ENCODE results near the gene MRPL1. TPM values are rescaled to one million over a fixed set of nuclear protein-coding genes. Genes with fewer than 3 reads are reported as not detected.

Gene MRPL1
- total RNA-seq, 1 donor from 2014 or later = 6.2 TPM

DNA sequence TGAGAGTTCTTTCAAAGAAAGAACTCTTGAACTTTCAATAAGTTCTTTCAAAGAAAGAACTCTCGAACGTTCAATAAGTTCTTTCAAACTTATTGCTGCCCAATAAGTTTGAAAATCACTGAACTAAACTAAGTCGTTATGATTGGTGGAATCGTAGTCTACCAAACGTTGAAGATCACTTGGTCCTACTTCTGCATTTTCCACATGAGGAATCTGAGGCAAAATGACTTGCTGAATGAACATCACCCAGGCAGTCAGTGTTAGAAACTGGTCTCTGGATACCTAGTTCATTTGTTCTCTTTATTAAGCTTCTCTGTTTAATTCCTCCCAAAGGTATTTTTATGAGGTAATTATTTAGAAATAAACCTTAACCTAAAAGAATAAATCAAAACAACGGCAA lies 36.4 kb upstream of the MRPL1 start:
- Histone ChIP-seq H3K4me3 (no peak overlapping the region), H3K27me3 (no peaks in the 10 kb centered on the region), H3K9me3 (no peaks in the 10 kb centered on the region), H3K36me3 (no peaks in the 10 kb centered on the region), H3K27ac (no peak overlapping the region), H3K4me1 (peaks cover 0 to 7% of the 10 kb centered on the region in 2 donors)
- intact Hi-C loops (cut with DNase I) = no loop called here
- no peak for DNase-seq (ENCODE audit: low spot score in 2 of 2)
- TF ChIP-seq CTCF (IDR thresholded peaks at IDR 0.05) = no peak

DNA sequence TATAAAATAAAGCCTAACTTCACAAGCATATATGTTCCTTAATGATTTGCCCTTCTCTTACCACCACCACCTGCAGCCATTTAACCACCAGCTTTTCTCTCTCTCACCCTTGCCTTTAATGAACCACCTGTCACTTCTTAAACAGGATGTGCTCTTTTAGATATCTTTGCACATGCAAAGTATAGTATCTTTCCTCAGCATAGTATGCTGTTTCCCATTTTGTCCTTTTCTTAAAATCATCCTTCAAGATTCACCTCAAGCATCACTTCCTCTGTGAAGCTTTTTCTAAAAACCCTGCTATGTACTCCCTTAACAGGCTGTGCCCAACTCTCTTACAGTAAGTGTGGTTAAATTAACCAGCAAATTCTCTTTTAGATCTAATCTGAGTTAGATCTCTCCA lies 35.3 kb upstream of the MRPL1 start:
- no peak for TF ChIP-seq CTCF (IDR thresholded peaks at IDR 0.05)

DNA sequence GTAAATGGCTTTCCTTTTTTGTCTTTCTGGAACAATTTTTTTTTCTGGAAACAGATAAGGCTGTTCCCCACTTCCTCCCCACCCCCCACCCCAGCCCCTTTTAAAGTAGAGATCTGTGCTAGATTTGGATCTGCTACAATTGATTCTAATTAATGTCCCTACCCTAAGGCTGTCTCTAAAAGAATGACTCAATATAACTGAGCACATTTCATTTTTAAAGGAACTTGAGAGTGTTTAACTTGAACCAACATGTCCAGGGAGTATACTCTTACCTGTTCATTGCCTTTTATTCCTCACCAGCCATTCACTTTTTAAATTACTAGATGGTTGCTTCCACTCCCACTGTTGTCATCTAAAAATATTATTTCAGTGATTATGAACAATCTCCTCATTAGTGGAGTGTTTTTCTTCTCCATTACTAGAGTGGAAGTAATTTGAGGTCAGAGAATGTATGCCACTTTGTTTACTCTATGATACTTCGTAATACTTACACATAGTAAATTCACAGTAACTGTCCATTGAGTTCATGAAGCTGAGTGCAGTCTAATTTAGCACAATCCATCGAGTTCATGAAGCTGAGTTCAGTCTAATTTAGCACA lies 29.4 kb upstream of the MRPL1 start:
- no peak overlapping the region for H3K27ac ChIP-seq
- no peak for DNase-seq (ENCODE audit: low spot score in 2 of 2)
- no peak for TF ChIP-seq CTCF (IDR thresholded peaks at IDR 0.05)
- intact Hi-C loops (cut with DNase I) = no loop called here
- no peaks in the 10 kb centered on the region for H3K36me3 ChIP-seq
- no peaks in the 10 kb centered on the region for H3K27me3 ChIP-seq
- no peak overlapping the region for H3K4me3 ChIP-seq
- no peaks in the 10 kb centered on the region for H3K9me3 ChIP-seq
- no peaks in the 10 kb centered on the region for H3K4me1 ChIP-seq

More for the DNA sequence above, 35.3 kb upstream of the MRPL1 start:
- no peak for DNase-seq (ENCODE audit: low spot score in 2 of 2)
- Histone ChIP-seq H3K27ac (no peak overlapping the region), H3K36me3 (no peaks in the 10 kb centered on the region), H3K4me3 (no peak overlapping the region), H3K4me1 (no peaks in the 10 kb centered on the region), H3K9me3 (no peaks in the 10 kb centered on the region), H3K27me3 (no peaks in the 10 kb centered on the region)
- intact Hi-C loops (cut with DNase I) = no loop called here

GRCh38 chr4:77834403-77834802 lies 28.2 kb upstream of the MRPL1 start:
- no peak for DNase-seq (ENCODE audit: low spot score in 2 of 2)
- intact Hi-C loops (cut with DNase I) = no loop called here
- H3K27me3 ChIP-seq = no peaks in the 10 kb centered on the region
- H3K4me1 ChIP-seq = no peaks in the 10 kb centered on the region
- H3K27ac ChIP-seq = no peak overlapping the region
- H3K36me3 ChIP-seq = no peaks in the 10 kb centered on the region
- TF ChIP-seq CTCF (IDR thresholded peaks at IDR 0.05) = no peak
- no peak overlapping the region for H3K4me3 ChIP-seq
- no peaks in the 10 kb centered on the region for H3K9me3 ChIP-seq

- Histone ChIP-seq H3K36me3 (no peaks in the 10 kb centered on the region), H3K4me1 (no peaks in the 10 kb centered on the region), H3K27me3 (no peaks in the 10 kb centered on the region), H3K9me3 (no peaks in the 10 kb centered on the region), H3K4me3 (no peak overlapping the region), H3K27ac (no peak overlapping the region)
- TF ChIP-seq CTCF (IDR thresholded peaks at IDR 0.05) = no peak
- intact Hi-C loops (cut with DNase I) = no loop called here
- no peak for DNase-seq (ENCODE audit: low spot score in 2 of 2)
These were observed 19.0 kb upstream of the MRPL1 start for GRCh38 chr4:77843628-77844027.

DNA sequence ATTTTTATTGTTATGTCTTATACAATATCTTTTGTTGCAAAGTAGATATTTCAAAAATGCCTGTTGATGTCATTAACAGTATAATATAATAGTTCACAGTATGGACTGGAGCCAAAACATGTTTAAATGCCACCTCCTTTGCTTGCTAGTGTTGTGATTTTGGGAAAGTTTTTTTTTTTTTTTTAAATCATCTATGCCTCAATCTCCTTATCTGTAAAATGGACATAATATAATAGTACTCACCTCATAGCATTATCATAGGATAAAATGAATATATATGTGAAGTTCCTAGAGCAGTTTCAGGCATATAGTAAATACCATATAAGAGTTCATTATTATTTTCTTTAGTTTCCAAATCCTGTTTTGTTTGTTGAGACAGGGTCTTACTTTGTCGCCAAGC lies 18.3 kb upstream of the MRPL1 start:
- H3K9me3 ChIP-seq = no peaks in the 10 kb centered on the region

More for the DNA sequence above, 18.3 kb upstream of the MRPL1 start:
- TF ChIP-seq CTCF (IDR thresholded peaks at IDR 0.05) = no peak
- intact Hi-C loops (cut with DNase I) = no loop called here
- no peaks in the 10 kb centered on the region for H3K36me3 ChIP-seq
- H3K27me3 ChIP-seq = no peaks in the 10 kb centered on the region
- H3K27ac ChIP-seq = no peak overlapping the region
- no peak for DNase-seq (ENCODE audit: low spot score in 2 of 2)
- H3K4me1 ChIP-seq = no peaks in the 10 kb centered on the region
- no peak overlapping the region for H3K4me3 ChIP-seq
